ENCODE results near the gene SWAP70. TPM values are rescaled to one million over a fixed set of nuclear protein-coding genes. Genes with fewer than 3 reads are reported as not detected.

The SWAP70 gene
- total and polyA plus RNA-seq, 2 experiments from 2014 or later, result 30.3 to 33.3 TPM

- TF ChIP-seq ZNF462 (CRISPR knock-in tag; IDR thresholded peaks at IDR 0.05), result no peak
- TF ChIP-seq CREB1 (CRISPR knock-in tag; IDR thresholded peaks at IDR 0.05; ENCODE audit: low read depth), result no peak
- TF ChIP-seq ZNF331 (CRISPR knock-in tag; IDR thresholded peaks at IDR 0.05; ENCODE audit: low read depth), result no peak
- no peak for TF ChIP-seq JUNB (IDR thresholded peaks at IDR 0.05; ENCODE audit: unreplicated experiment)
- TF ChIP-seq POLR2AphosphoS5 (IDR thresholded peaks at IDR 0.05; ENCODE audit: low read depth), result no peak
Observed at GRCh38 chr11:9616858-9617257, 47.0 kb upstream of the SWAP70 start (continued).

DNA sequence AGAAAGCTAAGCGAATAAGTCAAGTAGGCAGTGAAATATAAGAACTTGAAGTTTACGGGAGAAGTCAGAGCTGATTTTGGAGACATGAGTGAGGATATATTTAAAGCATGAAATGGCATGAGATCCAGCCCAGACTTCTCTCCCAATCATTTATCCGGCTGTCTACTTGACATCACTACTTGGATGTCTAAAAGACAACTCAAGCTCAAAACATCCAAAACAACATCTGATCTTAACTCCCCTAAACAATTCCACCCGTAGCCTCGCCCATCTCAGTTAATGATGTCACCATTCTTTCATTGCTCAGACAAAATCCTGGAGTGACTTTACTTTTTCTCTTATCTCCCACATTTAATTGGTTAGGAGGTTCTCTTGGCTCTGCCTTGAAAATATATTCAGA lies 45.9 kb upstream of the SWAP70 start:
- peaks cover 20% of the 10 kb centered on the region for H3K4me1 Mint-ChIP-seq
- no peaks in the 10 kb centered on the region for H3K79me2 ChIP-seq (replicated peaks; ENCODE audit: insufficient read depth)
- no peak for DNase-seq (ENCODE audit: low spot score)
- no peaks in the 10 kb centered on the region for H4K20me1 ChIP-seq (replicated peaks; ENCODE audit: insufficient read depth)
- H3K9me3 Mint-ChIP-seq, result peaks cover 5% of the 10 kb centered on the region; the same call in 2 of the 3 replicates
- no peak overlapping the region for H3K4me3 Mint-ChIP-seq
- no peaks in the 10 kb centered on the region for H3K9me2 ChIP-seq (ENCODE audit: insufficient read depth)
- peaks cover 5% of the 10 kb centered on the region for H3K4me1 ChIP-seq (ENCODE audit: insufficient read depth)
- H3K4me3 ChIP-seq, result no peak overlapping the region
- ATAC-seq, result no peak
- H3K27me3 ChIP-seq (ENCODE audit: insufficient read depth), result no peaks in the 10 kb centered on the region
- H3F3A ChIP-seq (replicated peaks; ENCODE audit: low read depth), result peaks cover 6% of the 10 kb centered on the region
- no peak overlapping the region for H3K27ac Mint-ChIP-seq
- H2AFZ ChIP-seq, result no peak overlapping the region
- H3K36me3 ChIP-seq (ENCODE audit: insufficient read depth), result no peaks in the 10 kb centered on the region
- peaks cover 15% of the 10 kb centered on the region for H3K27me3 Mint-ChIP-seq (ENCODE audit: insufficient read depth, low read depth, poor library complexity)
- no peak overlapping the region for H3K27ac ChIP-seq (ENCODE audit: low read depth)
- H3K4me2 ChIP-seq, result no peak overlapping the region
- peaks cover 12% of the 10 kb centered on the region for H3K36me3 Mint-ChIP-seq (ENCODE audit: low read depth)
- TF ChIP-seq STAT1 (IDR thresholded peaks at IDR 0.05; ENCODE audit: unreplicated experiment) (no peak), NANOG (IDR thresholded peaks at IDR 0.05; ENCODE audit: borderline replicate concordance) (no peak), CREB1 (CRISPR knock-in tag; IDR thresholded peaks at IDR 0.05; ENCODE audit: low read depth) (no peak), EZH2 (IDR thresholded peaks at IDR 0.05; ENCODE audit: low read depth, unreplicated experiment) (no peak), ZNF462 (CRISPR knock-in tag; IDR thresholded peaks at IDR 0.05) (no peak), POLR2AphosphoS5 (IDR thresholded peaks at IDR 0.05; ENCODE audit: low read depth) (no peak), JUNB (IDR thresholded peaks at IDR 0.05; ENCODE audit: unreplicated experiment) (no peak)
